ENCODE measurements around the gene KY.

GRCh38 chr3:134602440-134602814 is 48.4 kb downstream of the KY start:
- no peak for TF ChIP-seq USF2 (IDR thresholded peaks at IDR 0.05; ENCODE audit: borderline replicate concordance, low read depth, low read length)
- TF ChIP-seq CTCF (IDR thresholded peaks at IDR 0.05 in 2 of 3, conservative IDR thresholded peaks at IDR 0.05 in 1 of 3; ENCODE audit: control insufficient read depth in 2 of 3, extremely low read depth in 1 of 3, insufficient read depth in 1 of 3, low read depth in 3 of 3, low read length in 3 of 3): no peak
- TF ChIP-seq SREBF2 (IDR thresholded peaks at IDR 0.05; ENCODE audit: low read length): no peak
- no peak for TF ChIP-seq ZBTB11 (CRISPR knock-in tag; IDR thresholded peaks at IDR 0.05)
- TF ChIP-seq SRF (IDR thresholded peaks at IDR 0.05; ENCODE audit: low read depth in 2 of 2, low read length in 2 of 2): no peak
- TF ChIP-seq, protein P1, sequence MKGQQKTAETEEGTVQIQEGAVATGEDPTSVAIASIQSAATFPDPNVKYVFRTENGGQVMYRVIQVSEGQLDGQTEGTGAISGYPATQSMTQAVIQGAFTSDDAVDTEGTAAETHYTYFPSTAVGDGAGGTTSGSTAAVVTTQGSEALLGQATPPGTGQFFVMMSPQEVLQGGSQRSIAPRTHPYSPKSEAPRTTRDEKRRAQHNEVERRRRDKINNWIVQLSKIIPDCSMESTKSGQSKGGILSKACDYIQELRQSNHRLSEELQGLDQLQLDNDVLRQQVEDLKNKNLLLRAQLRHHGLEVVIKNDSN (IDR thresholded peaks at IDR 0.05; ENCODE audit: borderline replicate concordance, extremely low read length, insufficient read depth, low read depth, low read length): no peak
